Brain microvascular endothelial cell (primary cell): ENCODE results near the gene GLB1L2.

Experiments used
- DNase-seq: peaks from one replicate; pipeline ENCODE4 v3.0.0-alpha.2; 2020
- H3K27ac ChIP-seq: fragments of 250-450 bp; sonication (Bioruptor Pico); 2 replicates; pipeline ENCODE4 v1.5.1; 2020; ENCODE audit warnings: mild to moderate bottlenecking, moderate library complexity
- H3K27me3 ChIP-seq: fragments of 250-450 bp; sonication (Bioruptor Pico); replicated peaks from 2 replicates; pipeline ENCODE4 v1.5.1; 2020; ENCODE audit warnings: mild to moderate bottlenecking
- H3K36me3 ChIP-seq: fragments of 250-450 bp; sonication (Bioruptor Pico); replicated peaks from 2 replicates; pipeline ENCODE4 v1.5.1; 2020; ENCODE audit warnings: mild to moderate bottlenecking
- H3K4me3 ChIP-seq: 2 replicates; pipeline ENCODE4 v1.5.1; 2011; ENCODE audit warnings: low read depth, mild to moderate bottlenecking, control low read depth, low read length, moderate library complexity
- in situ Hi-C: cut with HindIII; loops from 2 replicates; pipeline ENCODE4 v1.10.0; 2017; ENCODE audit warnings: low sequenced_read_pairs, low pct_ligation_motif_present
- TF ChIP-seq, protein P1 (sequence below): IDR thresholded peaks from 2 replicates; pipeline ENCODE4 v1.5.1; 2011; ENCODE audit warnings: low read depth, mild to moderate bottlenecking, moderate library complexity, low read length, control low read depth, inconsistent platforms; ENCODE audit errors: missing control alignments

Gene GLB1L2

DNA sequence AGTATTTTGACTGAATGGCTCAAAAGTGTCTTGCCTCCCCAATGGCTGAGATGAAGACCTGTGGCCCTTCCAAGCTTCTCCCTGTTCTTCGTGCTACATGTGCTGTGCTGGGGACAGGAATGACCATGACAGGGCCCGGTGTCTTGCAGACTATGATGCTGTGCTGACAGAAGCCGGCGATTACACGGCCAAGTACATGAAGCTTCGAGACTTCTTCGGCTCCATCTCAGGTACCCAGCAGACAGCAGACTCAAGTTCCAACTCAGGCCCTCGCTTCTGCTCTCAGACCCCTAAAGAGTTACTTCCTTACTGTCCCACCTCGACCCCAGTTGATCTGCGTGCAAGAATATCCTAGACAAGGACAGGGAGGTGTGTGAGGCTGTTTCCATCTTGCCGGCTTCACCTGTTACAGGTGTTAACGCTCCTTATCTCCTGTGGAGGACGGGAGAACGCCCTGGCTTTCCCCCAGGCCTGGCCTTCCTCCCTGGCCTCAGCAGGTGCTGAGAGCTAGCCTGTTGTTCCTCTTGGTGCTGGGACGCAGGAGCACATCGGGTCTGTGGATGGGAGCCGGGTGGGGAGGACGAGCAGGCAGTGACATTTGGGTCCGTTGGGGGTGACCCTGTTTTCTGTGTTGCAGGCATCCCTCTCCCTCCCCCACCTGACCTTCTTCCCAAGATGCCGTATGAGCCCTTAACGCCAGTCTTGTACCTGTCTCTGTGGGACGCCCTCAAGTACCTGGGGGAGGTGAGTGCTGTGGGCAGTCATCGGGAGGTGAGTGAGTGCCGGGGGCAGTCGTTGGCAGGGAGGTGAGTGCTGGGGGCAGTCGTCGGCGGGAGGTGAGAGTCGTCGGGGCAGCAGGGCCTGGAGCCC, 38.1 kb downstream of the GLB1L2 start:
- no peaks in the 10 kb centered on the region for H3K27me3 ChIP-seq
- in situ Hi-C loops: no loop called here
- no peak overlapping the region for H3K4me3 ChIP-seq
- H3K36me3 ChIP-seq: no peaks in the 10 kb centered on the region
- no peak for DNase-seq
- no peak overlapping the region for H3K27ac ChIP-seq
- TF ChIP-seq, protein P1, sequence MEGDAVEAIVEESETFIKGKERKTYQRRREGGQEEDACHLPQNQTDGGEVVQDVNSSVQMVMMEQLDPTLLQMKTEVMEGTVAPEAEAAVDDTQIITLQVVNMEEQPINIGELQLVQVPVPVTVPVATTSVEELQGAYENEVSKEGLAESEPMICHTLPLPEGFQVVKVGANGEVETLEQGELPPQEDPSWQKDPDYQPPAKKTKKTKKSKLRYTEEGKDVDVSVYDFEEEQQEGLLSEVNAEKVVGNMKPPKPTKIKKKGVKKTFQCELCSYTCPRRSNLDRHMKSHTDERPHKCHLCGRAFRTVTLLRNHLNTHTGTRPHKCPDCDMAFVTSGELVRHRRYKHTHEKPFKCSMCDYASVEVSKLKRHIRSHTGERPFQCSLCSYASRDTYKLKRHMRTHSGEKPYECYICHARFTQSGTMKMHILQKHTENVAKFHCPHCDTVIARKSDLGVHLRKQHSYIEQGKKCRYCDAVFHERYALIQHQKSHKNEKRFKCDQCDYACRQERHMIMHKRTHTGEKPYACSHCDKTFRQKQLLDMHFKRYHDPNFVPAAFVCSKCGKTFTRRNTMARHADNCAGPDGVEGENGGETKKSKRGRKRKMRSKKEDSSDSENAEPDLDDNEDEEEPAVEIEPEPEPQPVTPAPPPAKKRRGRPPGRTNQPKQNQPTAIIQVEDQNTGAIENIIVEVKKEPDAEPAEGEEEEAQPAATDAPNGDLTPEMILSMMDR: no peak

- in situ Hi-C loops: no loop called here
- TF ChIP-seq, protein P1: no peak
- no peak for DNase-seq
These were observed 39.0 kb downstream of the GLB1L2 start for GRCh38 chr11:134370526-134371435.

DNA sequence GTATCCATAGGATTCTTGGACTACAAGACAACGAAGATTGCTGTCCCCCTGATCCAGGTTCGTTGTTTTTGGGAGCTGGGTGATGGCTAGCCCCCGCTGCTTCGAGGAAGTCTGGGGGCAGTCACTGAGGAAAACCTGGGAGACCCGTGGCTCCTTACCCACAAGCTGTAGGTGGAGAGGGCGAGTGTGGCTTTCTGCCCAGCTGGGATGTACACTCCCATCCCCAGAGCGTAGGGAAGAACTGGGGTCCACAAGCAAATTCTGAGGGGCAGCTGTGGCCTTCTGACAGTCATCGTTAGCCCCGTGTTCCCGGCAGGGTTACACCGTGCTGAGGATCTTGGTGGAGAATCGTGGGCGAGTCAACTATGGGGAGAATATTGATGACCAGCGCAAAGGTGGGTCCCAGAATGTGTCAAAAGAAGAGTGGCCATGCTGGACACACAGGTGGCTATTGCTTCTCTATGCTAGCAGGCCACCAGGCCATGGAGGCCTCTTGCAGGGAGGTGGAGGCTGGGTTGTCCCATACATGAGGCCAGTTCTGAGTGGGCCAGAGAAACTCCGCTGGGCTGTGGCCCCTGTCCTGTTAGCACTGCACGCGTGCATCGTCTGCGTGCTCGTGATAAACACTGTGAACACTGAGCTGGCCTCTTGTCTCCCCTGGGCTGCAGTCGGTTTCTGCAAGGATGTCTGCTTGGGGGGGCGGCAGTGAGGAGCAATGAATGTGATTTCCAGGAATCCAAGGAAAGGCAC, 39.8 kb downstream of the GLB1L2 start:
- in situ Hi-C loops: no loop called here
- no peaks in the 10 kb centered on the region for H3K36me3 ChIP-seq
- no peak overlapping the region for H3K4me3 ChIP-seq
- H3K27me3 ChIP-seq: no peaks in the 10 kb centered on the region
- H3K27ac ChIP-seq: no peak overlapping the region
- TF ChIP-seq, protein P1: no peak
- DNase-seq: no peak

More at GRCh38 chr11:134370526-134371435, 39.0 kb downstream of the GLB1L2 start:
- Histone ChIP-seq H3K4me3 (no peak overlapping the region), H3K27ac (no peak overlapping the region), H3K36me3 (no peaks in the 10 kb centered on the region), H3K27me3 (no peaks in the 10 kb centered on the region)

GRCh38 chr11:134372536-134372935, 40.7 kb downstream of the GLB1L2 start:
- Histone ChIP-seq H3K27ac (no peak overlapping the region), H3K36me3 (no peaks in the 10 kb centered on the region), H3K27me3 (no peaks in the 10 kb centered on the region), H3K4me3 (no peak overlapping the region)
- DNase-seq: no peak
- in situ Hi-C loops: no loop called here
- TF ChIP-seq, protein P1: no peak

- Histone ChIP-seq H3K4me3 (no peak overlapping the region), H3K36me3 (no peaks in the 10 kb centered on the region), H3K27me3 (no peaks in the 10 kb centered on the region), H3K27ac (no peak overlapping the region)
- in situ Hi-C loops: no loop called here
- TF ChIP-seq, protein P1: no peak
- no peak for DNase-seq
These were observed 41.2 kb downstream of the GLB1L2 start for GRCh38 chr11:134372961-134373360.
